GM20000 (cell line): ENCODE measurements around the gene DEPDC5.

Experiments used
- DNase-seq: peaks from one replicate; pipeline ENCODE4 v3.0.0; 2012; ENCODE audit warnings: low spot score
- CTCF ChIP-seq: IDR thresholded peaks from 2 replicates; pipeline ENCODE4 v1.5.1; 2012; ENCODE audit warnings: mild to moderate bottlenecking, control low read depth; ENCODE audit errors: extremely low read depth, missing control alignments

The DEPDC5 gene

DNA sequence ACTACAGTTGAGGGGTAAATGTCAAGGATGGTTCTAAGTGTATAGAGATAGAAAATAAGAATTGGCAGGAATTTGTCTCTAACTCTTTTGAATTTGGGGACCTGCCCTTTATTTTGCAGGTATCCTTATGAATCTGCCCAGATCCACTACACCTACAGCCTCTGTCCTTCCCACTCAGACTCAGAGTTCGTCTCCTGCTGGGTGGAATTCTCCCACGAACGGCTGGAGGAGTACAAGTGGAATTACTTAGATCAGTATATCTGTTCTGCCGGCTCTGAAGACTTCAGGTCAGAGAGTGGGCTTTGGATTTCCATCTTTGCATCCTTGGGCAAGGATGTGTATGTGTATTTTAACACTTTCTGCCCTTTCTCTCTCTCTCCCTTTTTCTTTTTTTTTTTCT is 89.7 kb downstream of the DEPDC5 start:
- no peak for TF ChIP-seq CTCF
- DNase-seq: no peak

DNA sequence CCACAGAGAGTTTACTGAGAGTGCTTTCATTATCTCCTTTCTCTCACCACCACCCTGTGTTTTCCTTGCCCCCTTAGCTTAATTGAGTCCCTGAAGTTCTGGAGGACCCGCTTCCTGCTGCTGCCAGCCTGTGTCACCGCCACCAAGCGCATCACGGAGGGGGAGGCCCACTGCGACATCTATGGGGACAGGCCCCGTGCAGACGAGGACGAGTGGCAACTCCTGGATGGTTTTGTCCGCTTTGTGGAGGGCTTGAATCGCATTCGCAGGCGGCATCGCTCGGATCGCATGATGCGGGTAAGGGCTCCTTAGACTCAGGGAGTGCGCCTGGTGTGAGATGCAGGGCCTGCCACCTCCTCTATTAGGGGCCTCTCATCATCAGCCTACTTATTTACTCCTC is 91.1 kb downstream of the DEPDC5 start:
- no peak for DNase-seq
- no peak for TF ChIP-seq CTCF

- no peak for TF ChIP-seq CTCF
These were observed 92.6 kb downstream of the DEPDC5 start for GRCh38 chr22:31846161-31847115.

GRCh38 chr22:31848411-31848810 is 94.6 kb downstream of the DEPDC5 start:
- DNase-seq: no peak
- TF ChIP-seq CTCF: no peak

More at GRCh38 chr22:31846161-31847115, 92.6 kb downstream of the DEPDC5 start:
- DNase-seq: peak; percentile 34

DNA sequence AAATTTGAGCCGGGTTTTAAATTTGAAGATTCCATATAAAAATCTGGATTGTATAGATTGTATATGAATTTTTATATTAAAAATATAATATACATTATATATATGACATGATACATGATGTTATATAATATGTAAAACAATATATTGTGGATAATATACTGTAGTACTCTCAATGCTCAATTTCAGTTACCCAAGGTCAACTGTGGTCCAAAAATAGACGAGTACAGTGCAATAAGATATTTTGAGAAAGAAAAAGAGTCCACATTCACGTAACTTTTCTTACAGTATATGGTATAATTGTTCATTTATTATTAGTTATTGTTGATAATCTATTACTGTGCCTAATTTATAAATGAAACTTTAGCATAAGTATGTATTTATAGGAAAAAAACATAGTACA is 96.3 kb downstream of the DEPDC5 start:
- no peak for DNase-seq
- no peak for TF ChIP-seq CTCF

DNA sequence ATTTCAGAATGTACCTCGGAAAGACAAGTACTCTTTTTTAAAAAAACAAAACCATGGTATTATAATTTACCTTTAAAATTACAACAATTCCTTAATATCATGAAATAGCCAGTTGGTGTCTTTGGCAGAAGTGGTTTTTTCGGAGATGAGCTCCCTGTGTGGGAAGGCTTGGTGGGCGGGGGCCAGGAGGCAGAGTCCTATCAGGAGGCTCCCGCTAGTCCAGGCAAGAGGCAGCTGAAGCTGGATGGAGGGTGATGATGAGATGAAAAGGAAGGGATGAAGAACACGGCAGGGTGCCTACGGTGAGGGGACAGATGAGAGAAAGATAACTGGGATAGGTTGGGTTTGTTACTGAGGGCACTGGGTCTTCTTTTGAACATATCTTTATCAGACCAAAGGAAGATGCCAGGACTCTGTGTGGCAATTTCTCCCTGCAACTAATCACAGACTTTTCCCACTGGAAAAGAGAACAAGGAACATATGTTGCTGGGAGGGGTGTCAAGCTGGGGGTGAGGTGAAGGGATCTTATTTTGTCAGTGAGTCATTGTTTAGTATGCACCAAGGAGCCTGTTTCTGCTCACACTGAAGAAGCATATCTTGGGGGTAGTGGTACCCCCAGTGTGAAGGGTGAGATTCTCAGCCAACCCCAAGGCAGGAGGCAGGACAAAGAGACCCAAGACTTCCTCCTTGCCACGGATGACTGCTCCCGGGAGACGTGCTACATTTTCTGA is 99.0 kb downstream of the DEPDC5 start:
- no peak for TF ChIP-seq CTCF
- no peak for DNase-seq

DNA sequence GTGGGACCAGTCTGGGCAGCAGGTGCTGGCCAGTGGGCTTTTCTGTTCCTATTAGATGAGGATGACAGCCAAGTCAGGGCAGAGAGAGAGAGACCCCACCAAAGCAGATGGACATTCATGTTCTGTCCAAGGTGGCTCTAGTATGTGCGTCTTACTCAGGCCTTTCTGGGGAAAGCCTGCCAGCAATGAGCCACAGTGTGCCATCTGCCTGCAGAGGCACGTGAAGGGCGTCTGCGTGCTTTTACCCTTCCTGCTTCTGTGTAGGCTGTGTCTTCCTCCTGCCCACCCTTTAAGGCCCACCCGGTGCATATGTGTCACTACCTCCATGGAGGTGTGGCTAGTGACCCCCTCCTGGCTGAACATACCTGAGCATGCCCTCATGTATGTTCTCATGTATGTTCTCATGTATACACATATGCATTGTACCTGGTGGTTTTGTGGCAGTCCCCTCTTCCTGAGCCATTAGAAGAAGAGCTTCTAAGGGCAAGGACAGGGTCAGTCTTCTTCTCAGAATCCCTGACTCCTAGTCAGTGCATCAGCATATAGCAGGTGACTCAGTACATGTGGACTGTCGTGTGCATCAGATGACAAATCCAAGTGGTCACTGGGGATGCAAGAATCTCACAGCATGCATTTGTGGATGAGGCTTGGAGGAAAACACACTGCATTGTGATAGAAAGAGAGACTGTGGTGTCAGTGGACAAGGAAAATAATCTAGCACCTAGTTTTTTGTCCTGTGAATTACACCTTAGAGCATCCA is 100.1 kb downstream of the DEPDC5 start:
- TF ChIP-seq CTCF: no peak
- no peak for DNase-seq
